Suprapubic skin (tissue), 3 donors: ENCODE measurements around the gene GAS7.

Source experiments
- CTCF ChIP-seq, 2 donors: fragments of 200-600 bp in 1 of 2; fragments of 450-650 bp in 1 of 2; sonication (generic) in 1 of 2; IDR thresholded peaks; one replicate each; pipeline ENCODE4 v1.5.1; 2016 to 2019; ENCODE audit warnings: antibody characterized with exemption in 2 of 2, mild to moderate bottlenecking in 1 of 2, moderate library complexity in 1 of 2
- POLR2A ChIP-seq, 2 donors: fragments of 450-650 bp; IDR thresholded peaks; one replicate each; pipeline ENCODE4 v1.6.1; 2017; ENCODE audit warnings: antibody characterized with exemption in 2 of 2, mild to moderate bottlenecking in 2 of 2, moderate library complexity in 2 of 2

GRCh38 chr17:10193632-10194031 lies 4.8 kb downstream of the GAS7 start:
- TF ChIP-seq CTCF (IDR thresholded peaks at IDR 0.05) (no peak), POLR2A (IDR thresholded peaks at IDR 0.05) (no peak)
